Neural progenitor cell (in vitro differentiated cells): ENCODE data around the gene ANKRD6. TPM values are rescaled to one million over a fixed set of nuclear protein-coding genes. Genes with fewer than 3 reads are reported as not detected.

Experiments
- DNase-seq: peaks from one replicate; pipeline ENCODE4 v3.0.0-alpha.2; 2016; ENCODE audit warnings: low spot score
- H2AFZ ChIP-seq: fragments of 200-600 bp; sonication (generic); replicated peaks from 2 replicates; pipeline ENCODE4 v1.6.1; 2016; ENCODE audit warnings: antibody characterized with exemption
- H3F3A ChIP-seq: fragments of 200-600 bp; sonication (generic); 2 replicates; pipeline ENCODE4 v1.6.1; 2016; ENCODE audit warnings: antibody characterized with exemption, low read depth
- H3K27ac ChIP-seq: fragments of 200-600 bp; sonication (generic); 2 replicates; pipeline ENCODE4 v1.5.1; 2016; ENCODE audit warnings: mild to moderate bottlenecking
- H3K27me3 ChIP-seq: fragments of 200-600 bp; sonication (generic); 2 replicates; pipeline ENCODE4 v1.6.1; 2016; ENCODE audit warnings: mild to moderate bottlenecking, moderate library complexity
- H3K36me3 ChIP-seq: fragments of 200-600 bp; sonication (generic); 2 replicates; pipeline ENCODE4 v1.5.1; 2016
- H3K4me1 ChIP-seq: fragments of 200-600 bp; sonication (generic); 2 replicates; pipeline ENCODE4 v1.6.1; 2016; ENCODE audit warnings: mixed run types
- H3K4me2 ChIP-seq: fragments of 200-600 bp; sonication (generic); 2 replicates; pipeline ENCODE4 v1.6.1; 2016
- H3K4me3 ChIP-seq: fragments of 200-600 bp; sonication (generic); 2 replicates; pipeline ENCODE4 v1.5.1; 2016
- H3K79me2 ChIP-seq: fragments of 200-600 bp; sonication (generic); 2 replicates; pipeline ENCODE4 v1.6.1; 2016; ENCODE audit warnings: low read depth
- H3K9ac ChIP-seq: fragments of 200-600 bp; sonication (generic); 2 replicates; pipeline ENCODE4 v1.6.1; 2016
- H3K9me3 ChIP-seq: fragments of 200-600 bp; sonication (generic); 2 replicates; pipeline ENCODE4 v1.5.1; 2016; ENCODE audit warnings: low read depth
- H4K20me1 ChIP-seq: fragments of 200-600 bp; sonication (generic); 2 replicates; pipeline ENCODE4 v1.6.1; 2016; ENCODE audit warnings: low read depth
- H3K27ac Mint-ChIP-seq: 3 replicates; pipeline ENCODE4 v1.8.0; 2021; ENCODE audit warnings: mixed read lengths
- H3K27me3 Mint-ChIP-seq: 2 replicates; pipeline ENCODE4 v1.8.0; 2022; ENCODE audit warnings: low read depth, mild to moderate bottlenecking, inconsistent platforms, moderate library complexity, mixed read lengths; ENCODE audit not compliant: insufficient read depth
- H3K36me3 Mint-ChIP-seq: 3 replicates; pipeline ENCODE4 v1.8.0; 2021; ENCODE audit warnings: mixed read lengths
- H3K4me1 Mint-ChIP-seq: 3 replicates; pipeline ENCODE4 v1.8.0; 2021; ENCODE audit warnings: mixed read lengths
- H3K4me3 Mint-ChIP-seq: 3 replicates; pipeline ENCODE4 v1.8.0; 2021; ENCODE audit warnings: mild to moderate bottlenecking, moderate library complexity, mixed read lengths
- H3K9me3 Mint-ChIP-seq: 3 replicates; pipeline ENCODE4 v1.8.0; 2020; ENCODE audit warnings: mixed read lengths
- CTCF ChIP-seq: fragments of 200-600 bp; sonication (generic); IDR thresholded peaks from 2 replicates; pipeline ENCODE4 v1.5.1; 2017; ENCODE audit warnings: antibody characterized with exemption, mild to moderate bottlenecking
- EZH2 ChIP-seq: fragments of 200-600 bp; sonication (generic); IDR thresholded peaks from 2 replicates; pipeline ENCODE4 v1.6.1; 2017; ENCODE audit warnings: antibody characterized with exemption, mild to moderate bottlenecking, moderate library complexity
- EZH2phosphoT487 ChIP-seq: fragments of 200-600 bp; sonication (generic); IDR thresholded peaks from 2 replicates; pipeline ENCODE4 v1.6.1; 2017; ENCODE audit warnings: antibody characterized with exemption
- total RNA-seq: library from RNA; depleted of rRNA; stranded (reverse); fragments of >200 nt; gene quantifications from 2 replicates; pipeline ENCODE4 v1.2.3, GENCODE V29; 2015; ENCODE audit warnings: low replicate concordance

ANKRD6 gene
- total RNA-seq, 1 donor from 2014 or later = 36.3 TPM

- Mint-ChIP-seq H3K27me3 (no peaks in the 10 kb centered on the region), H3K9me3 (no peaks in the 10 kb centered on the region), H3K4me3 (no peak overlapping the region), H3K36me3 (peaks cover 28% of the 10 kb centered on the region), H3K27ac (no peak overlapping the region), H3K4me1 (no peaks in the 10 kb centered on the region)
- Histone ChIP-seq H3K9ac (no peak overlapping the region), H3K27me3 (no peaks in the 10 kb centered on the region), H4K20me1 (no peaks in the 10 kb centered on the region), H3K4me2 (no peak overlapping the region), H3K9me3 (no peaks in the 10 kb centered on the region), H2AFZ (no peak overlapping the region), H3F3A (no peaks in the 10 kb centered on the region), H3K36me3 (peaks cover 13% of the 10 kb centered on the region), H3K79me2 (no peaks in the 10 kb centered on the region), H3K27ac (no peak overlapping the region), H3K4me1 (no peaks in the 10 kb centered on the region), H3K4me3 (no peak overlapping the region)
- TF ChIP-seq CTCF (no peak), EZH2 (no peak), EZH2phosphoT487 (no peak)
- no peak for DNase-seq
These were observed 246.5 kb downstream of the ANKRD6 start for GRCh38 chr6:89679215-89680120.

- no peaks in the 10 kb centered on the region for H3K4me1 ChIP-seq
- H3K4me3 Mint-ChIP-seq = no peak overlapping the region
- H3K9me3 ChIP-seq = no peaks in the 10 kb centered on the region
- no peak overlapping the region for H3K27ac ChIP-seq
- H3K27ac Mint-ChIP-seq = no peak overlapping the region
- no peak overlapping the region for H3K9ac ChIP-seq
- H3F3A ChIP-seq = no peaks in the 10 kb centered on the region
- H3K9me3 Mint-ChIP-seq = no peaks in the 10 kb centered on the region
- no peak overlapping the region for H2AFZ ChIP-seq
- H3K4me2 ChIP-seq = no peak overlapping the region
- no peaks in the 10 kb centered on the region for H3K27me3 ChIP-seq
- no peaks in the 10 kb centered on the region for H3K4me1 Mint-ChIP-seq
- no peak overlapping the region for H3K4me3 ChIP-seq
- H3K36me3 Mint-ChIP-seq = peaks cover 32% of the 10 kb centered on the region
- H3K36me3 ChIP-seq = peaks cover 13% of the 10 kb centered on the region
- no peak for TF ChIP-seq CTCF
- no peak for TF ChIP-seq EZH2
- TF ChIP-seq EZH2phosphoT487 = no peak
- no peaks in the 10 kb centered on the region for H3K27me3 Mint-ChIP-seq
- no peaks in the 10 kb centered on the region for H3K79me2 ChIP-seq
- H4K20me1 ChIP-seq = no peaks in the 10 kb centered on the region
- DNase-seq = no peak
These were observed 247.2 kb downstream of the ANKRD6 start for GRCh38 chr6:89680150-89680549.

GRCh38 chr6:89680551-89680950 lies 247.6 kb downstream of the ANKRD6 start:
- Mint-ChIP-seq H3K4me1 (no peaks in the 10 kb centered on the region), H3K4me3 (no peak overlapping the region), H3K27me3 (no peaks in the 10 kb centered on the region), H3K36me3 (peaks cover 32% of the 10 kb centered on the region), H3K27ac (peak overlapping the region; percentile 25), H3K9me3 (no peaks in the 10 kb centered on the region)
- Histone ChIP-seq H3K36me3 (peaks cover 13% of the 10 kb centered on the region), H3K4me2 (no peak overlapping the region), H2AFZ (no peak overlapping the region), H3K27ac (no peak overlapping the region), H4K20me1 (no peaks in the 10 kb centered on the region), H3K9ac (no peak overlapping the region), H3K27me3 (no peaks in the 10 kb centered on the region), H3K4me3 (no peak overlapping the region), H3K79me2 (no peaks in the 10 kb centered on the region), H3K9me3 (no peaks in the 10 kb centered on the region), H3F3A (no peaks in the 10 kb centered on the region), H3K4me1 (no peaks in the 10 kb centered on the region)
- TF ChIP-seq EZH2phosphoT487 = no peak
- no peak for TF ChIP-seq EZH2
- TF ChIP-seq CTCF = no peak
- DNase-seq = no peak
